ENCODE measurements around the gene NCAPD2.
A peak's percentile ranks its signal among the peaks of the same experiment; 100 is the strongest.
"Not testable (repeated sequence)": the region's sequence is repeated elsewhere in the genome, so short reads cannot be mapped to it uniquely, and the experiment has no call there.

Gene NCAPD2

GRCh38 chr12:6552140-6552551 is 58.2 kb downstream of the NCAPD2 start:
- no peak for DNase-seq

GRCh38 chr12:6553051-6553868 is 59.4 kb downstream of the NCAPD2 start:
- DNase-seq, result no peak

DNA sequence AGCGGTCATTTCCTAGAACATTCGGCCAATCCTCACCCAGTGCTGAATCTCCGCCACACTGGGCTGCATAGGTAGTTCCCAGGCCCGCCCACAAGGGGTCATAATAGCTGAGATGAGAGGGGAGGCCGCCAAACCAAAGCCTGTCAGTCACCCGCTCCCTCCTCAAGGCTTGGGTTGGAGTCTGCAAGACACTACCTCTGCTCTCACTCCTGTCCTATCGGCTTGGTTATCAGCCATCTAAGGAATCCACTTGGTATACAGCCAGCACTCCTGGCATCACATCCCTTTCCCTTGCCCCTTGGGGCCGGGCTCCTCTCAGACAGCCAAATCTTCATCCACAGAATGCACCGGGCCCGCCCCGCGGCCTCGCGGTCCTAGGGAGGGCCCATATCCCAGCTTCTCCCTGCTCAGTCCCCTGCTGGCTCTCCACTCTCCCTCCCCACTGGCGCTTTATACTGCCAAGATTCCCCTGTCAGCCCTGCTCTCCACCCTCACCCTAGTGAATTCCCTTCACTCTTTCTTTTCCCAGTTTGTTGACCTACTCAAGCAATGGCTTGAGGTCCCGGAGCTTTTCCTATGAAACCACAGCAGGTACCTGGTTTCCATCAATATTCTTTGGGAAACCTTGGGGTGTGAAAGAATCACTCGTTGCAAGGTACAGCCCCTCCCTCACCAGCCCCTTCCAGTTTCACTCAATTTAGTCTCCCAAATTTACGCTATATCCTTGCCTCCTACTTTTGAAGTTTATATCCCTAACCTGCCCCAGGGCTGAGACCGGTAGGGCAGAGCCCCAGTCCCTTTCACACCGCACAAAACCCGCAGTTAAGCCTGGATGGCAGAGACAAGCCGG is 60.5 kb downstream of the NCAPD2 start:
- peak; percentile 51 for DNase-seq

GRCh38 chr12:6555018-6555691 is 61.3 kb downstream of the NCAPD2 start:
- DNase-seq, result no peak

GRCh38 chr12:6556496-6556817 is 62.6 kb downstream of the NCAPD2 start:
- not testable (repeated sequence) for DNase-seq

- no peak for DNase-seq
Observed at GRCh38 chr12:6556857-6557256, 63.0 kb downstream of the NCAPD2 start.

GRCh38 chr12:6558014-6558760 is 64.3 kb downstream of the NCAPD2 start:
- not testable (repeated sequence) for DNase-seq

DNA sequence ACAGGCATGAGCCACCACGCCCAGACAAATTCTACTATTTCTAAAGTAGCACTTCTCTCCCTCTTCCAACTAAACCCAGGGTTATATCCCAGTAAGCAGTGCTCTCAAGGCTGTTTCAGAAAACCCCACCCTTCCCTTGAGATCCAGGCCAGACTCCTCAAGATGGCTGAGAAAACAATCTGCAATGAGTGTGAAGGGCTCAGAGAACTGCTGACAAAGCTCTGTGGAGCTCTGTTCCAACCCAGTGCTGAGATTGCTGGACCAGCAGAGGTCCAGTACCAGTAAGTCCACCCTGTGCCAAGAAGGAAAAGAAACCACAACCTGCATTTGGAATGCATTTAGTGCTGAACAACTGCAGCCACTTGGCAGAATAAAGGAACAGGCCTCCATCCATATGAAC is 65.6 kb downstream of the NCAPD2 start:
- no peak for DNase-seq

DNA sequence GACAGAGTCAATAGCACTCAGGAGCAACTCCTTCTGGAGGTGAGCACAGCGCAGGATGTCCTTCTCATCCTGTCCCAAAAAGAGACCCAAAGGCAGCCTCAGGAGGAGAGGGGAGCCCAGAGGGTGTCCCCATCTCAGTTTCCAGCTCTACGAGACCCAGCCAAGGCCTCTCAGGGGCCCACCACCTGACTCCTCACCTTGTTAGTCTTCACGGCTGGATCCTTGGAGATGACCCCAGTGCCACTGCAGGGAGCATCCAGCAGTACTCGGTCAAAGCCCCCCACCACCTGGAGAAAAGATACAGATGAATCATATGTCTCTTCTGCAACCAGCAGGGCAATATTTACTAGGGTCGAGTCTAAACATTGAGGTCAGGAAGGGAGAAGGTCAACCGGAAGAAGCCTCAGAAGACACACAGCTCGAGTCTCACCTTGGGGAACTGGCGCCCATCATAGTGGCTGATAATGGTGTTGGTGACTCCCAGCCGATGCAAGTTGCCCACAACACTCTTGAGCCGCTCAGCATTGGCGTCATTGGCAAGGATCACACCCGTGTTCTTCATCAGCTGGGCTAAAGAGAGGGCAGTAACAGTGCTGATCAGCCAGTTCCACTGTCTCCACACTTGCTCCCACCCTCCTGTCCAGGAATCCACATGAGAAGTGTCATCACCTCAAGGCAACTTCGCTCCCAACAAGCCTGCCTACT is 66.8 kb downstream of the NCAPD2 start:
- DNase-seq, result no peak

DNA sequence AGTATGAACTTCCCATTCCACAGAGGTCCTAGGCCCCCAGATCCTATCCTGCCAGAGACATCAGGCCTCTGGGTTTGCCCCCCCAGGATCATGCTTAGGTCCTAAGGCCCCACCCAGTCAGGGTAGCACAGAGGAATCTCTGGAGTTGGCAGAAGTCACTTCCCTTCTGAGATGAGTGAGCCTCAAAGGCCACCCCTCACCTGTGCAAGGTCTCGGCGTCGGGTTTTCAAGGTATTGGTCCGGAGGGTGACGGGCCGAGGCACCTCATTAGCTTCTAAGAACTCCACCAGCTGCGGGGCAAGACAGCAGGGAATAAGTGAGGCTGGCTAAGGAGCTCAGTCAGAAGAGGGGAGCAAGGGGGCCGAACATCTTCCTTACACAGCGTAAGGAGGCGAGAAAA is 69.0 kb downstream of the NCAPD2 start:
- no peak for DNase-seq

- peak; percentile 26 for DNase-seq
Observed at GRCh38 chr12:6563448-6564050, 69.6 kb downstream of the NCAPD2 start.

GRCh38 chr12:6567112-6567670 is 73.3 kb downstream of the NCAPD2 start:
- DNase-seq, result no peak

DNA sequence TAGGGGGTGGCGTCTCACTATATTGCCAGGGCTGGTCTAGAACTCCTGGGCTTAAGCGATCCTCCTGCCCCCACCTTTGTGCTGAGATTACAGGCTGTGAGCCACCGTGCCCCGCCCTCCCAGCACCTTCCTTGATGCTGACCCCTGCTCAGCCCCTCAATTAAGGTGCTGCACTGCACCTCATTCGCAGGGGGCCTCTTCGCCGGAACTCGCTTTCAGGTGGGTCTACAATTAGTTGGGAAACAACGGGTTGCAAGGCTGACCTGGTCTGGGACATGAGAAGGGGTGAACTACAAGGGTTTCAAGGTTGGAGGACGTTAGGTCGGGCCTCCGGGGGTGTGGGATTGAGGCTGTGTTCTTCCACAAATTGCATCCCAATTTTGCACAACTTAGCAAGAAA is 75.4 kb downstream of the NCAPD2 start:
- no peak for DNase-seq

DNA sequence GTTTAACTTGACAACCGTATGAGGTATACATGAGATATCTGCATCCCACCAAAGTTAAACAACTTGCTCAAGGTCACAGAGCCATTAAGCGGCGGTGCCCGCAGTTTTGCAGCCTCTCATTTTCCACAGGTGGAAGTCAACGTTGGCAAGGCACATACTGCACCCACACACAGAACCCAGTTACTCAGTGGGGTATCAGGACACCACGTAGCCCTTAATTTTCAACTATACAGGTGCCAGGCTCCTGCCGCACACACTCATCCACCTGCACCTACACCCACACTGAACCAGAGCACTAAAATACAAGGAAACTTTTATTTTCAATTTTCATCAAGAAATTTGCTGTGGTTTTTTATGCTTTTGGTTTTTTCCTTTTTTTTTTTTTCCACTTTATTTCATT is 75.9 kb downstream of the NCAPD2 start:
- no peak for DNase-seq

DNA sequence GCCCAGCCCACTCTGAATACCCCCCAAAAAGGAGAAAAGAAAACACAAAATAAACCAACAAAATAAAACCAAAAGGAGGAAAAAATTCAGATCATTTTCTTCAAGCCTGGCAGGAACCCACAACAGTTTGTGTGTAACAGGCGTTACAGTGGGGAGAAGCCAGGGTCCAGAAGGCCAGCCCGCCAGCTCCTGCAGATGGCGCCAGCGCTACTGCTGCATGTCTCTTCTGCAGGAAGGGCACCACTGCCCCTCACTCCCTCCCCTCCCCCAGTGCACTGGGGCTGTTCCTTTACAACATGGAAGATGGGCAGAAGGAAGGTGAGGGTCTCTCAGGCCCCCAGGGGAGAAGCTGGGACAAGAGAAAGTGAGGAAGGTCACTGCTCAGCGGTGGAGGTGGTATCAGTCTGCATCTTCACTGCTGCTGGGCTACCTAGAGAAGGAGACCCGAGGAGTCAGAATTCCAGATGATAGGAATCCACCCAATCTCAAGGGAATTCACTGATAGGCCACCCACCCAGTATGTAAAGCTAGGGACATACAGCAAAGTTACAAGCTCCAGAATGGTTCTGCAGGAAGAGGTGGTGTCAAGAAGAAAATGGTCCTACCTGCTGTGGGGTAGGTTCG is 76.5 kb downstream of the NCAPD2 start:
- peak; percentile 35 for DNase-seq

DNA sequence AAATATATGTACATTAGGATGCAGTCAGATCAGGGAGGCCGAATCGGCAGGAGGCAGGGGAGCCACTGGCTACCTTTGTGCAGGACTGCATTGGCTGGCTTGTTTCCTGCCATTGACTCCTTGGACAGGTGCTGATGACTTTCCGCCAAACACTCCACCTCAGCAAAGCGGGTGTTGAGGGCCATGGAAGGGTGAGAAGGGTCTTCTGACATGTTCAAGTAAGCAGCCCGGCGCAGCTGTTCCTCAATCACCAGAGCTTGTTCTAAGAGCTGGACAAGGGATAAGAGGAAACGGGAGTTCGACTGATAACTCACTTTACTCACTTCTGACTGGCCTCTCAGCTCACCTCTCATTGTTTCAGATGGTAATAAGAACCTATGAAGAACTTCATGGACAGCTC is 79.1 kb downstream of the NCAPD2 start:
- DNase-seq, result no peak

DNA sequence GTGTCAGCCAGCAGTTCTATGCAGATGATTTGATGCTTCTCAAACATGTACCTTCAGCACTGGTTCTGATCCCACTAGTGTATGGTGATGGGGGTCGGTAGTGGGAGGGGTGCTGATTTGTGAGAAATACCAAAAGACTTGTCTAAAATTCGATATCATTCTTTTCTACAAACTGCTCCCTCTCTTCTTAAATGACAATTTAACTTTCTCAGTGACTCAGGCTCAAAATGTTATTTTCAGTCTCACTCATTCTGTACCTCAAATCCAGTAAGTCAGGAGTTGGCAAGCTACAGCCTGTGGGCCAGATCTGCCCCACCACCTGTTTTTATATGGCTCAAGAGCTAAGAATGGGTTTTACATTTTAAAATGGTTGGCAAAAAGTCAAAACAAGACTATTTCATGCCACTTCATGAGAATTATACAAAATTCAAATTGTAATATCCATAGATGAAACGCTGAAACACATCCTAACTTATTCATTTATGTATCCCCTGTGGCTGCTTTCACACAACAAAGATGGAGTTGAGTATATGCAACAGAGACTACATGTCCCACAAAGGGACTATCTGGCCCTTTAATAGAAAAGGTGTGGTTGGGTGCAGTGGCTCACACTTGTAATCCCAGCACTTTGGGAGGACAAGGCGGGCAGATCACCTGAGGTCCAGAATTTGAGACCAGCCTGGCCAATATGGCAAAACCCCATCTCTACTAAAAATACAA is 80.8 kb downstream of the NCAPD2 start:
- no peak for DNase-seq

DNA sequence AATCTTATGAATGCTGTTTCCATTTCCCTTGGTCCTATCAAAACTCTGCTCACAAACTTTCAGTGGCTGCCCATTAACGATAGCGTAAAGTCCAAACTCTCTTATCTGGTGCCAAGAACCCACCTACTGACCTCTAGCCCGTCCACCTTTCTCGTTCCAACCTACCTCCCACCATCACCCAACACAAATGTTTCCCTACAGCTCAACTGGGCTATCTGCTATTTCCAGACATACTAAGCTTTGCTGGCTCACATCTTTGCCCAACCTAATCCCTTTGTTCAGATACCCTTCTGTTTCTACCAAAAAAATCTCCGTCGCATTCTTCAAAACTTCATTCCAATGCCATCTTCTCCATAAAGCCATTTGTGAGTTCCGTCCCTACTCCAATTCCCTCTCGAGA is 81.7 kb downstream of the NCAPD2 start:
- DNase-seq, result no peak
